SJCRH30 (cell line): ENCODE results near the gene CREB5. TPM values are rescaled to one million over a fixed set of nuclear protein-coding genes. Genes with fewer than 3 reads are reported as not detected.
A peak's percentile ranks its signal among the peaks of the same experiment; 100 is the strongest.

Source experiments
- DNase-seq, 2 experiments: peaks; one replicate each; pipeline ENCODE4 v3.0.0-alpha.2; 2015 to 2020
- H3K27ac ChIP-seq: fragments of 250-450 bp; sonication (Bioruptor Pico); 2 replicates; pipeline ENCODE4 v1.5.1; 2020; ENCODE audit warnings: mild to moderate bottlenecking, moderate library complexity
- H3K27me3 ChIP-seq: fragments of 250-450 bp; sonication (Bioruptor Pico); 2 replicates; pipeline ENCODE4 v1.5.1; 2020; ENCODE audit warnings: mild to moderate bottlenecking, moderate library complexity
- H3K36me3 ChIP-seq: fragments of 250-450 bp; sonication (Bioruptor Pico); 2 replicates; pipeline ENCODE4 v1.5.1; 2020; ENCODE audit warnings: mild to moderate bottlenecking, moderate library complexity
- H3K4me1 ChIP-seq: fragments of 250-450 bp; sonication (Bioruptor Pico); 2 replicates; pipeline ENCODE4 v1.5.1; 2020; ENCODE audit warnings: mild to moderate bottlenecking, moderate library complexity
- H3K4me3 ChIP-seq: fragments of 250-450 bp; sonication (Bioruptor Pico); 2 replicates; pipeline ENCODE4 v1.5.1; 2020; ENCODE audit warnings: mild to moderate bottlenecking, moderate library complexity
- H3K9me3 ChIP-seq: fragments of 250-450 bp; sonication (Bioruptor Pico); replicated peaks from 2 replicates; pipeline ENCODE4 v1.5.1; 2020; ENCODE audit warnings: mild to moderate bottlenecking, moderate library complexity
- total RNA-seq: library from RNA; depleted of rRNA; stranded (reverse); fragments of >200 nt; shearing (Covaris generic); gene quantifications from 2 replicates; pipeline ENCODE4 v1.2.3, GENCODE V29; 2014

The CREB5 gene
- total RNA-seq, 1 experiment from 2014 or later = 20.8 TPM

- no peaks in the 10 kb centered on the region for H3K9me3 ChIP-seq
- no peak overlapping the region for H3K4me3 ChIP-seq
- no peaks in the 10 kb centered on the region for H3K27me3 ChIP-seq
- H3K36me3 ChIP-seq = no peaks in the 10 kb centered on the region
- peaks cover 9% of the 10 kb centered on the region; the same call in 1 of the 2 replicates for H3K4me1 ChIP-seq
- DNase-seq = peak in 1 of 2 experiments; percentile 25
- H3K27ac ChIP-seq = no peak overlapping the region
Measured at GRCh38 chr7:28675429-28675828, 263.1 kb downstream of the CREB5 start.

- no peak overlapping the region for H3K27ac ChIP-seq
- no peaks in the 10 kb centered on the region for H3K27me3 ChIP-seq
- H3K36me3 ChIP-seq = no peaks in the 10 kb centered on the region
- no peak for DNase-seq
- H3K4me3 ChIP-seq = no peak overlapping the region
- no peaks in the 10 kb centered on the region for H3K9me3 ChIP-seq
- H3K4me1 ChIP-seq = peaks cover 13% of the 10 kb centered on the region
Measured at GRCh38 chr7:28677668-28678067, 265.4 kb downstream of the CREB5 start.

- Histone ChIP-seq H3K4me3 (no peak overlapping the region), H3K4me1 (peaks cover 20% of the 10 kb centered on the region), H3K9me3 (no peaks in the 10 kb centered on the region), H3K36me3 (no peaks in the 10 kb centered on the region), H3K27ac (no peak overlapping the region), H3K27me3 (no peaks in the 10 kb centered on the region)
- no peak for DNase-seq
Measured at GRCh38 chr7:28678431-28678965, 266.2 kb downstream of the CREB5 start.

- Histone ChIP-seq H3K9me3 (no peaks in the 10 kb centered on the region), H3K27ac (no peak overlapping the region), H3K4me3 (no peak overlapping the region), H3K27me3 (no peaks in the 10 kb centered on the region), H3K4me1 (peaks cover 17% of the 10 kb centered on the region), H3K36me3 (no peaks in the 10 kb centered on the region)
- DNase-seq = no peak
Measured at GRCh38 chr7:28681693-28682310, 269.5 kb downstream of the CREB5 start.

GRCh38 chr7:28682801-28683200, 270.5 kb downstream of the CREB5 start:
- H3K4me1 ChIP-seq = peaks cover 22% of the 10 kb centered on the region
- no peaks in the 10 kb centered on the region for H3K36me3 ChIP-seq
- H3K4me3 ChIP-seq = no peak overlapping the region
- H3K27me3 ChIP-seq = no peaks in the 10 kb centered on the region
- peak overlapping the region; percentile 2; the same call in 1 of the 2 replicates for H3K27ac ChIP-seq
- no peaks in the 10 kb centered on the region for H3K9me3 ChIP-seq
- DNase-seq = peak; percentile 70 to 78

- no peak for DNase-seq
- Histone ChIP-seq H3K27me3 (no peaks in the 10 kb centered on the region), H3K27ac (peak overlapping the region; percentile 96)
Measured at GRCh38 chr7:28684650-28685241, 272.4 kb downstream of the CREB5 start.

GRCh38 chr7:28685242-28685643, 272.9 kb downstream of the CREB5 start:
- peak overlapping the region; percentile 66 for H3K4me3 ChIP-seq
- peak overlapping the region; percentile 96 for H3K27ac ChIP-seq
- DNase-seq = peak in 1 of 2 experiments; percentile 17
- H3K27me3 ChIP-seq = no peaks in the 10 kb centered on the region
- H3K4me1 ChIP-seq = peaks cover 25% of the 10 kb centered on the region
- no peaks in the 10 kb centered on the region for H3K36me3 ChIP-seq
- no peaks in the 10 kb centered on the region for H3K9me3 ChIP-seq

More at GRCh38 chr7:28684650-28685241, 272.4 kb downstream of the CREB5 start:
- Histone ChIP-seq H3K9me3 (no peaks in the 10 kb centered on the region), H3K4me3 (peak overlapping the region; percentile 66; the same call in 1 of the 2 replicates), H3K4me1 (peaks cover 25% of the 10 kb centered on the region), H3K36me3 (no peaks in the 10 kb centered on the region)

- Histone ChIP-seq H3K9me3 (no peaks in the 10 kb centered on the region), H3K4me1 (peaks cover 25% of the 10 kb centered on the region), H3K36me3 (no peaks in the 10 kb centered on the region), H3K27ac (peak overlapping the region; percentile 96), H3K27me3 (no peaks in the 10 kb centered on the region), H3K4me3 (peak overlapping the region; percentile 66)
- DNase-seq = peak; percentile 97 to 99
Measured at GRCh38 chr7:28685644-28686417, 273.5 kb downstream of the CREB5 start.

GRCh38 chr7:28686418-28686800, 274.1 kb downstream of the CREB5 start:
- no peaks in the 10 kb centered on the region for H3K36me3 ChIP-seq
- peak overlapping the region; percentile 66 for H3K4me3 ChIP-seq
- H3K9me3 ChIP-seq = no peaks in the 10 kb centered on the region
- H3K27me3 ChIP-seq = no peaks in the 10 kb centered on the region
- H3K4me1 ChIP-seq = peaks cover 25% of the 10 kb centered on the region
- H3K27ac ChIP-seq = peak overlapping the region; percentile 96
- DNase-seq = peak; percentile 73 to 89

GRCh38 chr7:28687537-28687936, 275.2 kb downstream of the CREB5 start:
- peak overlapping the region; percentile 66 for H3K4me3 ChIP-seq

GRCh38 chr7:28688174-28688573, 275.9 kb downstream of the CREB5 start:
- Histone ChIP-seq H3K4me1 (peaks cover 17% of the 10 kb centered on the region), H3K27ac (no peak overlapping the region), H3K4me3 (no peak overlapping the region), H3K9me3 (no peaks in the 10 kb centered on the region), H3K27me3 (no peaks in the 10 kb centered on the region), H3K36me3 (no peaks in the 10 kb centered on the region)
- DNase-seq = no peak

More at GRCh38 chr7:28687537-28687936, 275.2 kb downstream of the CREB5 start:
- H3K4me1 ChIP-seq = peaks cover 23% of the 10 kb centered on the region
- no peak for DNase-seq
- no peaks in the 10 kb centered on the region for H3K27me3 ChIP-seq
- H3K27ac ChIP-seq = 0 out of 2 replicates have a peak overlapping the region, but pooled peaks have one; percentile 96
- H3K9me3 ChIP-seq = no peaks in the 10 kb centered on the region
- H3K36me3 ChIP-seq = no peaks in the 10 kb centered on the region

- Histone ChIP-seq H3K27me3 (no peaks in the 10 kb centered on the region), H3K36me3 (no peaks in the 10 kb centered on the region), H3K9me3 (no peaks in the 10 kb centered on the region), H3K4me3 (no peak overlapping the region), H3K4me1 (peaks cover 15% of the 10 kb centered on the region), H3K27ac (no peak overlapping the region)
- DNase-seq = no peak
Measured at GRCh38 chr7:28688651-28689050, 276.3 kb downstream of the CREB5 start.

GRCh38 chr7:28695300-28696295, 283.3 kb downstream of the CREB5 start:
- H3K9me3 ChIP-seq = no peaks in the 10 kb centered on the region
- no peak for DNase-seq
- no peak overlapping the region for H3K27ac ChIP-seq
- no peaks in the 10 kb centered on the region for H3K36me3 ChIP-seq
- H3K4me3 ChIP-seq = no peak overlapping the region
- H3K4me1 ChIP-seq = no peaks in the 10 kb centered on the region; the same call in 1 of the 2 replicates
- H3K27me3 ChIP-seq = no peaks in the 10 kb centered on the region
